SIG-M5 treated with dmso at 0.1 percent for 504 hours (cell line): ENCODE data around the gene GPR155.
A peak's percentile ranks its signal among the peaks of the same experiment; 100 is the strongest.

ENCODE experiments used
- DNase-seq: peaks from one replicate; lab custom pipeline; 2025; ENCODE audit not compliant: unreplicated experiment; lab: John Stamatoyannopoulos, UW

Gene GPR155

DNA sequence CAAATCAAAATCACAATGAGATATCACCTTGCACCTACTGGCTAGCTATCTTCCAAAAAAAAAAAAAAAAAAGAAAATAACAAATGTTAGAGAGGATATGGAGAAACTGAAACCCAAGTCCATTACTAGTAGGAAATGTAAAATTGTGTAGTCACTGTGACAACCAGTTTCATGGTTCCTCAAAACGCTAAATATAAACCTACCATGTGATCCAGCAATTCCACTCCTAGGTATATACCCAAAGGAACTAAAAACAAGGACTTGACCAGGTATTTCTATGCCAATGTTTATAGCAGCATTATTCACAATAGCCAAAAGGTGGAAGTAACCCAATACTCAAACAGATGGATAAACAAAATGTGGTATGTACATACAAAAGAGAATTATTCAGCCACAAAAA, 103.0 kb downstream of the GPR155 start:
- peak; percentile 42 for DNase-seq
